GM20431 (cell line): ENCODE data around the gene BEX2.
"Not testable (repeated sequence)": the region's sequence is repeated elsewhere in the genome, so short reads cannot be mapped to it uniquely, and the experiment has no call there.

ENCODE experiments used
- in situ Hi-C: fragments of 300-500 bp; cut with MseI, MboI; formaldehyde crosslinking; loops from one replicate; pipeline ENCODE4 v1.15.0; 2020; ENCODE audit warnings: low sequenced_read_pairs; ENCODE audit not compliant: unreplicated experiment

BEX2 gene

DNA sequence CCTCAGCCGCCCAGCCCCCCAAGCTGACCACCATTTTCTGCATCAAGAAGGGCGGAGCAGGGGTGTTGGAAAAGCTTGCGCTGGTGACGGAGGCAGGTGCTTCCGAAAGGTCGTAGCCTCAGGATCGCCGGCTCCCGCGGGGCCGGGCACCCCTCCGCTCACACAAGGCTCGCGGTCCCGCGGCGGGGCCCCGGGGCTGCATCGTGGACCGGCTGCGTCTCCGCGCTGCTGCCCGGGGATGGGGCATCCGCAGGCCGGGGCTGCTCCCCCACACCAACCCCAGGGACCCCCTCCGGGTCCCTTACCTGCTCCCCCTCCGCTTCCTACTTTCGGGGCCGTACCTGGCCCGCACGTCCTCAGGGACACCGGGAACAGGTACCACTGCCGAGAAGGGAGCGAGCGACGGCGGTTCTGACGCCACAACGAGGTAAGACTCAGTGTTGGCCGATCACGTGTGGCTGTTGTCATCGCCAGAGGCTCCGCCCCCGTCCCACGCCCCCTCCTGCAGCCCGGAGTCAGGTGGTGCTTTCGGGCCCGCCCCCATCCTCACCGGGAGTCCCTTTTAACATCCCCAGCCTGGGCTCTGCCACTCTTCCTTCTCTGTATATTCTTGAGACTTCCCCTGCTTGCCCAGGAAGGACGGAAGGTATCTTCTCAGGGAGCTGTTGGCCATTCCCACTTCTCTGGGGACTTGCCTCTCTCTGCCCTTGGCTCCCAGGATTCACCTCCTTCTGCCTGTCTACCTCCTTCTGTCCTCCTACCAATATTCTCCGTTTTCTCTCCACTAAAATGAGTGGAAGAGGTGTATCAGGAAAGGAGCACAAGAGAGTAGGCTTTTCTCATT, at the start of gene BEX2:
Gene BEX2 (minus strand): TSS at position 436 of the 844 bp plus-strand sequence. CDS start 1,014 bp downstream, outside the sequence.
- in situ Hi-C loops: no loop called here

DNA sequence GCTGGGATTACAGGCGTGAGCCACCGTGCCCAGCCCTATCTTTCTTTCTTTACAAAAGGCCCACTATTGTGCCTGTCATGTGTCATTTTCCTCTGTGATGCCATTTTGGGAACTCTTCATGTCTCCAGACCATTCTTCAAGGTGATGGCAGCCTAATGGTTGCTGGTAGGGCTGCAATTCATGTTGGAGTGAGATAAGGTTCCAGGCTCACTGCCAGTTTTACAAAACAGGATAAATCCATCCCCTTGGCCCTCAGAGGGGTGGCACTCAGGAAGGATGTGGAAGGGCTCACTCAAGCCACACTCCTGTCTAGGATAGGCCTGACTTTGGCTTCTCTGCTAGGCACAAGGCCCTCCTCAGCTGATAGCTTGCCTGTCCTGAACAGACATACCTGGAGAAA, 49.3 kb upstream of the BEX2 start:
- in situ Hi-C loops: no loop called here

DNA sequence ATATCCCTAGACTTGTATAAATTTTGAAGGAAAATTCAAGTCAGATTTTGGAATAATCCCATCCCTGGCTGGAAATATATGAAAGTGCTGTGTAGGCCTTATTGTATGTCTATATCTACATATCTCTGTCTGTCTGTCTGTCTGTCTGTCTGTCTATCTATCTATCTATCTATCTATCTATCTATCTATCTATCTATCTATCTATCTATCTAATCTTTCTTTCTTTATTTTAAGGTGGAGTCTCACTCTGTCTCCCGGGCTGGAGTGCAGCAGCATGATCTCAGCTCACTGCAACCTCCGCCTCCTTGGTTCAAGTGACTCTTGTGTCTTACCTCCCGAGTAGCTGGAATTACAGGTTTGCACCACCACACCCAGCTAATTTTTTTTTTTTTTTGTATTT, 48.8 kb upstream of the BEX2 start:
- in situ Hi-C loops: not testable (repeated sequence)

DNA sequence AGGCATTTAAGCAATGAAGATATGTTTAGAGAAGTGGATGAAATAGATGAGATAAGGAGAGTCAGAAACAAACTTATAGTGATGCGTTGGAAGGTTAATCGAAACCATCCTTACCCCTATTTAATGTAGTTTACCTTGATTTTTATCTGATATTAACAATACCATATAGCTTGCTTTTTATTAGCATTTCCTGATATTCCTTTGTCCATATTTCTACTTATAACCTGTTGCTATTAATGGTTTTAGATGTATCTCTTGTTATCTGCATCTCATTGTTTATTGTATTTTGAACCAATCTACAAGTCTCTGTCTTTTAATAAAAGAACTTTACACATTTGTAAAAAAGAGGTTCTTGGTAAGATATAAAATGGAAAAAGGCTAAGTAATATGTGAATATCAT, 47.1 kb upstream of the BEX2 start:
- in situ Hi-C loops: no loop called here

DNA sequence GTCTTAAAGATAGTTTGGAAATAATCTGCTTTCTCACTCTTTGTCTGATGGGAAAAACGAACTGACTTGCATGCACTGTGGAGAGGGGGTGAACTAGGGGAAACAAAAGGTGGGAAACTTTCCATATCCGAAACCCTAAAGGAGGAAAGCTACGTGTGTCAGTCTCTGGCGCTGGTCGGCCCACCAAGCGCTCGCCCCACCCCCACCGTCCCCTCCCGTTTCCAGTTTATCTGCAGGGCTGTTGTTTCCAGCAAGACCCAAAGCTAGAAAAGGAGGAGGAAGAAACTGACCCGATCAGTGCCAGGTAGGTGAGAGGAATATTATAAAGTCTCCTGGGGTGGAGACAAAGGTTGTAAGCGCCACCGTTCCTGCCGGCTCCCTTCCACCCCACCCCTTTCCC, 46.1 kb upstream of the BEX2 start:
- in situ Hi-C loops: no loop called here

DNA sequence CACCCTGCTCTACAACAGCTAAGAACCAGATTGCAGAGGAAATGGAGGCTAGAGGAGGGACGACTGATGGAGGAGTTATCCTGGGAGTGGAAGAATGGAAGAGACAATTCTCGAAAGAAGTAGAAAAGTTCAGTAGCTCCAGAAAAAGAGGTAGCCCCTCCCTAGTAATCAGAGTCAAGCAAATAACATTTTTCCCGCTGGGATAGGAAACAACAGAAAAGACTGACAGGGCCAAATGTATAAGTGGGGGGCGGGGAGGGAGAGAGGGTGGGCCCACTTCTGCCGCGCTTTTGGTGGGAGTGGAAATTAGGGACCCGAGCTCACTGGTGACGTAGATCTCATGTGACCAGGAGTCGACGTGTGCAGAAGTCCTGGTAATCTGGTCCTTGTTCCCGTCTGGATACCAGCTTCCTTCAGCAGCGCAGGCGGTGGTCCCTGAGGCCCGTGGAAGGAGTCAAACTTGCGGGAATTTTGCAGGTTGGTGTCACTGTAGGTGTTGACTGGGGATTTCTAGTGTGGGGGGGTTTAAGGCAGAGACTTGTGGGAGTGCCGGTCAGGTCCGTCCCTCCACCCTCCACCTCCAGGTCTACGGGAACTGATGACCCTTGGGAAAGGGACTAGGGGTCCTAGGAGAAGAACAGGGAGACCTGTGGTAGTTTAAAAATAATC, 45.5 kb upstream of the BEX2 start, which contains the start of gene TCEAL9:
Gene TCEAL9 (plus strand): TSS at position 377 of the 669 bp plus-strand sequence. CDS start 1,179 bp downstream, outside the sequence.
- in situ Hi-C loops: no loop called here

DNA sequence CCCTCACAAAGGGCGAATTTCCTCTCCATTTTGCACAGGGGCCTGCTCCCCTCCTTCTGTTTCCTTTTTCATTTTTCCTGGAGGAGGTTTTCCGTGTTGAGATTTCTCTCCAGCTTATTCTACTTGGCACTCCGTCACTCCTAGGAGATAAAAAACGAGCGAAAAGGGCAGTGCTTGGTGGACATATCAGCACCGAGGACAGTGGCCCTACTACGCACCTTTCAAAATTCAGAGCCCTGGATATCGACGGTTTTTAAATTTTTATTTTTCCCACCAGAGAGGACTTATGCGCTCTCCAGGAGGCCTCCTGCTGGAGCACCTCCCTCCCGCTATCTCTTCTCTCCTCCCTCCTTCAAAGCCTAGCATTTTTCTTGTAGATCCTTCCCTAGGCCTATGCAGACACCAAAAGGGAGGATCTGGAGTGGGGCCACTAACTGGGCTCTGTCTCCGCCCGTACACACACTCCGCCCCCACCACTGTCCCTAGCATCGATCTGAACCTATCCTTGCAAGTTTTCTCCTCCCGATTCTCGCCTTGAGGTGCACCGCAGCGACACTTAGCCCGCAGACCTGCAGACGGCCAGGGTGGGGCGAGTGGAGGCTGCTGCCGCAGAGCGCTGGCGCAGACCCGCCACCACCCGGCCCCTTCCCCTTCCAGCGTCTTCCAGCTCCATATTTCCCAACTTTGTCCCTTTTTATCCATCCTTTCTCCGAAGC, 37.0 kb upstream of the BEX2 start:
- in situ Hi-C loops: no loop called here

DNA sequence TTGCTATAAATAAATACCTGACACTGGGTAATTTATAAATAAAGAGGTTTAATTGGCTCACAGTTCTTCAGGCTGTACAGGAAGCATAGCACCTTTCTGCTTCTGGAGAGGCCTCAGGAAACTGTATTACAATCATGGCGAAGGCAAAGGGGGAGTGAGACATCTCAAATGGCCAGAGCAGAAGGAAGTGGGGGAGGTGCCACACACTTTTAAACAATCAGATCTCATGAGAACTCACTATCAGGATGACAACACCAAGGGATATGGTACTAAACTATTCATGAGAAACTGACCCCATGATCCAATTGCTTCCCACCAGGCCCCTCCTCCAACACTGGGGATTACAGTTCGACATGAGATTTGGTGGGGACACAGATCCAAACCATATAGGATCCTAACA, 33.8 kb upstream of the BEX2 start:
- in situ Hi-C loops: no loop called here

DNA sequence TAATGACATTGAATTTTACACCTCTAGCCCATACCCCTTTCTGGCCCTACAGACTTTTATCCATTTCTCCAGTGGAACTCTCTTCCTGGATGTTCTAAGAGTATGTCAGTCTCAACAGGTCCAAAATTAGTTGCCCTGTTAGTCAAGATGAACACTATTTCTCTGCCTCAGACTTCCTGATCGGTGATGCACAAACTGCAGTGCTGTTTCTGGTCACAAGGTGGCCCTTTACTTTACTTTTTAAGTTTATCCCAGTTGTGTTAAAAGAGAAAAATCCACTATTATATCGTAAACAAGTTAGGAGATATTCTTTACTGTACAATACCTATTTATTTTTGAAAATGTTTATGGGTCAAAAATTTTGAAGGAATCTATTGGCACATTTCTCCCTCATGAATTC, 32.3 kb upstream of the BEX2 start:
- in situ Hi-C loops: no loop called here

DNA sequence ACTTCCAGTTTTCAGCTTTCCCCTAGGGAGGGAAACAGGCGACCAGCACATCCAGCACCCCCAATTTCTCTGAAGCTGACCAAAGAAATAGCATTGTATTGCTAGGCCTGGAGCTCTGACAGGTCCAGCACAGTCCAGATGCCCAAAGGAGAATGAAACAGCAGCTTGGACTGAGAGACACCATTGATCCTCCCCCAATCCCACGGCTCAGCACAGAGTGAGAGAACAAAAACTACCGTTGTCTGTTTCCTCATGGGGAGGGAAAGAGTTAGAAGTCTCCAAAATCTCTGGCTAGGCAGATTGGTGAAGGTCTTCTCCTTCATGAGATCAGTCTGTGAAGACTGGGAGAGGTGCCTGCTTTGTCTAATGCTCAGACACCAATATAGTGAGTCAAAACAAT, 27.9 kb upstream of the BEX2 start:
- in situ Hi-C loops: no loop called here

DNA sequence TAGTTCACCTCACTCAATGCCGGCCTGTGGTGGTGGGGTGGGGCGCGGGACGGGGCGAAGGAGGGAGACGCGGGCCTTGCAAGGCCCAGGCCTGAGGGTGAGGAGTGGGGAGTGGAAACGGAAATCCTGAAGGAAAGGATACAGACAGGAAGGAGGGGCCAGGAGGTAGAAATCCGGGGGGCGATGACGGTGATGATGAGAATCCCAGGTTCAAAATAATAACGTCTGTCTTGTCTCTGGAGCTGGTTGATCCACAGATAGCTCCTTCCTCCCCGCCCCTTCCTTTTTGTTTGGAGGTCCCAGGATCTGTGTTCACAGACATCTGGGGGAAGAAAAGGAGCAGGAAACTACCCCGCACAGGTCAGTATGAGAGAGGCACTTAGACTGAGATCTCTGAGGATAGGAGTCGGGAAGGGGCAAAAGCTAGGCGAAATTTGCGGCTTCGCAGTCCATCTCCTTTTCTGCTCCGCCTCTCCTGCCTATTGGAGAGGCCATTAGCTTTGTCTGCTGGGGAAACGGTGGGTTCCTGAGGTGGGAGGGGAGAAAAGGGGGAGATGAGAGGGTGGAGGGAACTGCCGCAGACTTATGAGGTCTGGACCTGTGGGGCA, 20.0 kb upstream of the BEX2 start:
- in situ Hi-C loops: no loop called here

DNA sequence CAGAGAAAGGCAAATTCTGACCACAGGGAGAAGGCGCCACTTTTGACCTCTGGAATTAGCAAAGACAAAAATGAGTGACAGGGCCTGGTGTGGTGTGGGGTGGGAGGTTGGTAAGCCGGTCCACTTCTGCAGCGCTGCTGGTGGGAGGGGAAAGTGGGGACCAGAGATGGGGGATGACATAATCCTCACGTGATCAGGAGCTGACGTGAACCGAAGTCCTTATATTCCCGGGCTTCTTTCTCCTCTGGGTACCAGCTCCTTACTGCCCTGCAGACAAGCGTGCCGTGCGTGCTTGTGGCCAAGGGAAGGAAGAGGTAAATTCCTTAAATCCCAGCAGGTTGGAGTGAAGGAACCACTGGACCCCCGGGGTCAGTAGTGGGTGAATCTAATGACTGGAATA, 19.2 kb upstream of the BEX2 start, which contains the start of gene TCEAL7:
Gene TCEAL7 (plus strand): TSS at position 249 of the 400 bp plus-strand sequence. CDS start 1,165 bp downstream, outside the sequence.
- in situ Hi-C loops: no loop called here

DNA sequence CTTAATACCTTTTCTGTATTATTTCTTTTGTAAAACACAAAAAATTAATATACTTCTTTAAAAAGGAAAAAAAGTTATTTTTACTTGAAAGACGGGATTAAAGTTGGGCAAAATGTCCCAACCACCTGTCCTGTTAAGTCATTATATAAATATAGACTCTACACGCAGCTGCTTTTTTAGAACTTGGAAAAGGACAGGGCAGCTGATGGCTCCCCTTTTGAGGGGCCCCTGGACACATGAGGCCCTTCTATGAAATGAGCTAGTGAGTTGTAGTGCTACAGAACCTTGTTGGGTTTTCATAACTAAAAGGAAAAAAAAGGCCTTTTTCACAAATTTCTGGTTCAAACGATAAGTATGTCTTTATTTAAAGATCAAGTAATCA, 600 bp upstream of the BEX2 start:
- in situ Hi-C loops: no loop called here

DNA sequence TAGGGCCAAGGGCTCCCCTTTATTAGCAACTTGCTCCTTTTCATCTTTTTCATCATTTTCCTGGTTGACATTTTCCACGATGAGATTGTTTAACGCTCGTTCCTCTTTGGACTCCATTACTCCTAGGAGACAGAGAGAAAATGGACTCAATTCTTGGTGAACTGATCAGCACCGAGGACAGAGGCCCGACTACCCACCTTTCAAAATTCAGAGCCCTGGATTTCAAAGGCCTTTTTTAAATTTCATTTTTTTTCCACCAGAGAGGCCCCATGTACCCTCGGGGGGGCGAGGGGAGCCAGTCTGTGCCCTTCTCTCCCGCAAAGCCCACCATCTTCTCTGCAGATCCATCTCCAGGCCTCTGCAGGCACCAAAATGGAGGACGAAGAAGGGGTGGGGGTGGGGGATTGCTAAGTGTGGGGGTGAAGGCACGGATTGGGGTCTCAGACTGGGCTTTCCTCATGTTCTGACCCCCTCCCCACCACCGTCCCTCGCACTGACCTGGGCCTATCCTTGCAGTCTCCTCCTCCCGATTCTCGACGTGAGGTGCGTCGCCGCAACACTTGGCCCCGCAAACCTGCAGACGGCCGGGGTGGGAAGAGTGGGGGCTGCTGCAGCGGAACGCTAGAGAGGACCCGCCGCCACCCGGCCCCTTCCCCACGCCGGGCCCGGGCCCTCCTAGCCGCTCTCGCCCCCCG, 783 bp downstream of the BEX2 start:
- in situ Hi-C loops: no loop called here

DNA sequence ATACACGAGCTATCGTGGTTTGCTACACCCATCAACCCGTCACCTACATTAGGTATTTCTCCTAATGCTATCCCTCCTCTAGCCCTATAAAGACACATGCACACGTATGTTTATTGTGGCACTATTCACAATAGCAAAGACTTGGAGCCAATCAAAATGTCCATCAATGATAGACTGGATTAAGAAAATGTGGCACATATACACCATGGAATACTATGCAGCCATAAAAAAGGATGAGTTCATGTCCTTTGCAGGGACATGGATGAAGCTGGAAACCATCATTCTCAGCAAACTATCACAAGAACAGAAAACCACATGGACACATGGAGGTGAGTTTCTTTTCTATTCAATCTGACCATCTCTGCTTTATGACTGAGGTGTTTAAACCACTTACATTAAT, 5.1 kb downstream of the BEX2 start:
- in situ Hi-C loops: not testable (repeated sequence)

DNA sequence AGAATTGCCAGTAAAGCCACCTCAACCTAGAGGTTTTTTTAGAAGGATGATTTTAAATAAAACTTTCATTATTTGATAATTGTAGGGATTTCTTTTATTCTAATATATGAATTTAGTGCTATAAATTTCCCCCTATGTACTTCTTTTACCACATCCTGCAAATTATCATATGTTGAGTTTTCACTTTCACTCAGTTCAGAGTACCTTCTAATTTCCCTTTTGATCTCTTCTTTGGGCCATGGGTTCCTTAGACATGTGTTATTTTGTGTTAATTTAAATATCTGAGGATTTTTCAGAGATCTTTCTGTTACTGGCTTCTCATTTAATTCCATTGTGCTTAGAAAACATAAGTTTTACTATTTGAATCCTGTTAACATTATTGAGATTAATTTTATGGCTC, 6.1 kb downstream of the BEX2 start:
- in situ Hi-C loops: no loop called here

DNA sequence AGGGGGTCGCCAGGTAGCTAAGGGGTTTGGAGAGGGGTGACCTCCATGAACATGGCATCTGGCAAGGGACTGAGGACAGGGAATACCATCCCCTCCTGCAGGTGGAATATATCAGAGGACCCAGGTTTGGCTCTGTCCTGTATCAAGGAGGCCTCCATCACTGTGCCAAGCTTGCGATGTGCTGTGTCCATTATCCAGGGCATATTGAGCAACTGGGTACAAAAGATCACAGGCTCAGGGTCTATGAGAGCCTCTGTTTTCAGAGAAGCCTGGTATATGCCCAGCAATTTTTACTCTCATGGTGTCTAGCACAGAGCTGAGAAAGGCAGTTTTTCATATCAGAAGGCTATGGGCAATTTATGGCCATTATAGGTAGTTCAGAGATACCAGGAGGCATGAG, 17.7 kb downstream of the BEX2 start:
- in situ Hi-C loops: no loop called here

DNA sequence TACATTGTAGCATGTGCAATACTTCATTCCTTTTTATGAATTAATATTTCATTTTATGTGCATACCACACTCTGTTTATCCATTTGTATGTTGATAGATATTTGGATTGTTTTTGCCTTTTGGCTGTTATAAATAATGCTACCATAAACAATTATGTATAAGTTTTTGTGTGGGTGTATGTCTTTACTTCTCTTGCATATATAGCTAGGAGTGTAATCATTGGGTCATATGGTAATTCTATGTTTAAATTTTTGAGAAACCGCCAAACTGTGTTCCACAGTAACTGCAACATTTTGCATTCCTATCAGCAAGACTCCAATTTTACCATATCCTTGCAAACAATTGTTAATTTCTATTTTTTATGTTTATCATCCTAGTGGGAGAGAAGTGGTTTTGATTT, 31.2 kb downstream of the BEX2 start:
- in situ Hi-C loops: no loop called here

DNA sequence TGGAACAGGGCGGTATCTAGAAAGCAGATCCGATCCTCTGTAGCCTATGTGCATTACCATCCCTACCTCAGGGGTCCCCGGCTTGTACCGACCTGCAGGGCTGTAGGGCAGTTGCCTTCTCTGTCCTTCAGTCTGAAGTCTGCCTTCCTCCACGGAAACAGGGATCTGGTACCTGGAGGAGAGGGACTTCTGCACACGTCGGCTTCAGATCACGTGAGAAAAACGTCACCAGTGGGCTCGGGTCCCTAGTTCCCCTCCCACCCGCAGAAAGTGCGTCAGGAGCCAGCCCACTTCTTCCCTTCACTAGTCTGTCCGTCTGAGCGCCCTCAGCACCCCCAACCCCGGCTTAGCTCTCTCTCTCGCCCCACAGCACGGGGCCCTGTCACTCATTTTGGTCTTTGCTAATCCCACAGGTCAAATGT, 34.2 kb downstream of the BEX2 start, which contains the start of gene TCEAL5:
Gene TCEAL5 (minus strand): TSS at position 170 of the 422 bp plus-strand sequence. CDS start 2,187 bp downstream, outside the sequence.
- in situ Hi-C loops: no loop called here
